H1 (cell line): ENCODE data around the gene KLF9. TPM values are rescaled to one million over a fixed set of nuclear protein-coding genes. Genes with fewer than 3 reads are reported as not detected.

ENCODE experiments used
- ASH2L ChIP-seq: fragments of 200-600, 300-600 bp; sonication (generic); IDR thresholded peaks from one replicate; pipeline ENCODE4 v1.7.1; 2017; ENCODE audit warnings: low read length
- BACH1 ChIP-seq: IDR thresholded peaks from 2 replicates; pipeline ENCODE4 v1.6.1; 2012; ENCODE audit warnings: low read length, improper control_type of control experiment
- BRCA1 ChIP-seq: IDR thresholded peaks from 2 replicates; pipeline ENCODE4 v1.6.1; 2012; ENCODE audit warnings: low read depth, low read length, improper control_type of control experiment
- CTCF ChIP-seq, 3 experiments: IDR thresholded peaks; 1 replicate in 2 of 3; 2 replicates in 1 of 3; pipeline versions ENCODE4 v1.5.1 to v1.6.1; 2011; ENCODE audit warnings: low read length in 3 of 3, mild to moderate bottlenecking in 3 of 3, inconsistent platforms in 2 of 3, low read depth in 1 of 3, moderate library complexity in 1 of 3; ENCODE audit not compliant: insufficient read depth in 1 of 3; ENCODE audit errors: control extremely low read depth in 1 of 3
- EGR1 ChIP-seq: IDR thresholded peaks from 2 replicates; pipeline ENCODE4 v1.6.1; 2011; ENCODE audit warnings: low read depth, low read length, borderline replicate concordance
- EZH2 ChIP-seq: fragments of 200-600 bp; sonication (generic); IDR thresholded peaks from 2 replicates; pipeline ENCODE4 v1.7.1; 2012; ENCODE audit warnings: low read depth, mild to moderate bottlenecking, moderate library complexity, low read length, inconsistent platforms; ENCODE audit not compliant: severe bottlenecking
- JUND ChIP-seq: IDR thresholded peaks from 2 replicates; pipeline ENCODE4 v1.6.1; 2011; ENCODE audit warnings: mild to moderate bottlenecking, improper control_type of control experiment, low read length
- SIX5 ChIP-seq: IDR thresholded peaks from 2 replicates; pipeline ENCODE4 v1.6.1; 2011; ENCODE audit warnings: mild to moderate bottlenecking, low read depth, low read length
- SP4 ChIP-seq: IDR thresholded peaks from 2 replicates; pipeline ENCODE4 v1.6.1; 2012; ENCODE audit warnings: low read length, inconsistent platforms
- TAF1 ChIP-seq: IDR thresholded peaks from 2 replicates; pipeline ENCODE4 v1.6.1; 2011; ENCODE audit warnings: mild to moderate bottlenecking, low read depth, low read length
- polyA plus RNA-seq, 7 experiments: library from polyadenylated mRNA; depleted of rRNA in 3 of 7; stranded (reverse) in 5 of 7; unstranded in 2 of 7; fragments of >200 nt in 5 of 7; fragments of 200-250 nt in 2 of 7; gene quantifications; 1 replicate in 5 of 7; 2 replicates in 1 of 7; 4 replicates in 1 of 7; pipeline versions ENCODE4 v1.2.1 to v1.2.3, GENCODE V29; 2011 to 2013; ENCODE audit warnings: missing spikeins in 2 of 7, mixed read lengths in 2 of 7
- total RNA-seq: library from RNA; stranded (reverse); fragmentation: NEBNext Ultra II Directional; extraction: Animal tissue kit (Norgen Biotek cat#: 25700); gene quantifications from 2 replicates; pipeline ENCODE4 v1.2.1, GENCODE V29; 2021
- TF ChIP-seq, protein P1 (sequence below): fragments of 300-600 bp; sonication (generic); IDR thresholded peaks from 2 replicates; pipeline ENCODE4 v1.7.1; 2012; ENCODE audit warnings: low read length, moderate library complexity, mild to moderate bottlenecking, inconsistent platforms; ENCODE audit not compliant: insufficient replicate concordance

Gene KLF9
- total and polyA plus RNA-seq, 2 of the 8 experiments (the other 6 are each of a cell fraction or from before 2014, with no cell fraction given), result 0.47 to 0.82 TPM

DNA sequence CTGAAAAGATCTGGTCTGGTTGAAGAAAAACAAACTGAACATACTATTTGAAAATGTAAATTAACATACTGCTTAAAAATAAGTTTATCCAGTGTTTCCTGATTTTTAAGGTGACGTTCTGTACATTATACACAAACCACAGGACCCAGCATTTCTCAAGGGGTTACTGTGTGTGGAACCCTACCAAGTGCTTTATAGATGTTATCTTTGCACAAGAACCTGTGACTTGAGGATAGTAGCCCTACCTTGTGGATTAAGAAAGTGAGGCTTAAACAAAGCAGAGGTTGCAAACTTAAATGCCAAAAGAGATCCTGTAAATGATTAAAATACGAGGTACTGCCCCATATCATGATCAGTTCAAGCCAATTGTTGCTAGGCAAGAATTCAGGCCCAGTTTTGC is 4.7 kb downstream of the KLF9 start (continued):
- TF ChIP-seq, protein P1, sequence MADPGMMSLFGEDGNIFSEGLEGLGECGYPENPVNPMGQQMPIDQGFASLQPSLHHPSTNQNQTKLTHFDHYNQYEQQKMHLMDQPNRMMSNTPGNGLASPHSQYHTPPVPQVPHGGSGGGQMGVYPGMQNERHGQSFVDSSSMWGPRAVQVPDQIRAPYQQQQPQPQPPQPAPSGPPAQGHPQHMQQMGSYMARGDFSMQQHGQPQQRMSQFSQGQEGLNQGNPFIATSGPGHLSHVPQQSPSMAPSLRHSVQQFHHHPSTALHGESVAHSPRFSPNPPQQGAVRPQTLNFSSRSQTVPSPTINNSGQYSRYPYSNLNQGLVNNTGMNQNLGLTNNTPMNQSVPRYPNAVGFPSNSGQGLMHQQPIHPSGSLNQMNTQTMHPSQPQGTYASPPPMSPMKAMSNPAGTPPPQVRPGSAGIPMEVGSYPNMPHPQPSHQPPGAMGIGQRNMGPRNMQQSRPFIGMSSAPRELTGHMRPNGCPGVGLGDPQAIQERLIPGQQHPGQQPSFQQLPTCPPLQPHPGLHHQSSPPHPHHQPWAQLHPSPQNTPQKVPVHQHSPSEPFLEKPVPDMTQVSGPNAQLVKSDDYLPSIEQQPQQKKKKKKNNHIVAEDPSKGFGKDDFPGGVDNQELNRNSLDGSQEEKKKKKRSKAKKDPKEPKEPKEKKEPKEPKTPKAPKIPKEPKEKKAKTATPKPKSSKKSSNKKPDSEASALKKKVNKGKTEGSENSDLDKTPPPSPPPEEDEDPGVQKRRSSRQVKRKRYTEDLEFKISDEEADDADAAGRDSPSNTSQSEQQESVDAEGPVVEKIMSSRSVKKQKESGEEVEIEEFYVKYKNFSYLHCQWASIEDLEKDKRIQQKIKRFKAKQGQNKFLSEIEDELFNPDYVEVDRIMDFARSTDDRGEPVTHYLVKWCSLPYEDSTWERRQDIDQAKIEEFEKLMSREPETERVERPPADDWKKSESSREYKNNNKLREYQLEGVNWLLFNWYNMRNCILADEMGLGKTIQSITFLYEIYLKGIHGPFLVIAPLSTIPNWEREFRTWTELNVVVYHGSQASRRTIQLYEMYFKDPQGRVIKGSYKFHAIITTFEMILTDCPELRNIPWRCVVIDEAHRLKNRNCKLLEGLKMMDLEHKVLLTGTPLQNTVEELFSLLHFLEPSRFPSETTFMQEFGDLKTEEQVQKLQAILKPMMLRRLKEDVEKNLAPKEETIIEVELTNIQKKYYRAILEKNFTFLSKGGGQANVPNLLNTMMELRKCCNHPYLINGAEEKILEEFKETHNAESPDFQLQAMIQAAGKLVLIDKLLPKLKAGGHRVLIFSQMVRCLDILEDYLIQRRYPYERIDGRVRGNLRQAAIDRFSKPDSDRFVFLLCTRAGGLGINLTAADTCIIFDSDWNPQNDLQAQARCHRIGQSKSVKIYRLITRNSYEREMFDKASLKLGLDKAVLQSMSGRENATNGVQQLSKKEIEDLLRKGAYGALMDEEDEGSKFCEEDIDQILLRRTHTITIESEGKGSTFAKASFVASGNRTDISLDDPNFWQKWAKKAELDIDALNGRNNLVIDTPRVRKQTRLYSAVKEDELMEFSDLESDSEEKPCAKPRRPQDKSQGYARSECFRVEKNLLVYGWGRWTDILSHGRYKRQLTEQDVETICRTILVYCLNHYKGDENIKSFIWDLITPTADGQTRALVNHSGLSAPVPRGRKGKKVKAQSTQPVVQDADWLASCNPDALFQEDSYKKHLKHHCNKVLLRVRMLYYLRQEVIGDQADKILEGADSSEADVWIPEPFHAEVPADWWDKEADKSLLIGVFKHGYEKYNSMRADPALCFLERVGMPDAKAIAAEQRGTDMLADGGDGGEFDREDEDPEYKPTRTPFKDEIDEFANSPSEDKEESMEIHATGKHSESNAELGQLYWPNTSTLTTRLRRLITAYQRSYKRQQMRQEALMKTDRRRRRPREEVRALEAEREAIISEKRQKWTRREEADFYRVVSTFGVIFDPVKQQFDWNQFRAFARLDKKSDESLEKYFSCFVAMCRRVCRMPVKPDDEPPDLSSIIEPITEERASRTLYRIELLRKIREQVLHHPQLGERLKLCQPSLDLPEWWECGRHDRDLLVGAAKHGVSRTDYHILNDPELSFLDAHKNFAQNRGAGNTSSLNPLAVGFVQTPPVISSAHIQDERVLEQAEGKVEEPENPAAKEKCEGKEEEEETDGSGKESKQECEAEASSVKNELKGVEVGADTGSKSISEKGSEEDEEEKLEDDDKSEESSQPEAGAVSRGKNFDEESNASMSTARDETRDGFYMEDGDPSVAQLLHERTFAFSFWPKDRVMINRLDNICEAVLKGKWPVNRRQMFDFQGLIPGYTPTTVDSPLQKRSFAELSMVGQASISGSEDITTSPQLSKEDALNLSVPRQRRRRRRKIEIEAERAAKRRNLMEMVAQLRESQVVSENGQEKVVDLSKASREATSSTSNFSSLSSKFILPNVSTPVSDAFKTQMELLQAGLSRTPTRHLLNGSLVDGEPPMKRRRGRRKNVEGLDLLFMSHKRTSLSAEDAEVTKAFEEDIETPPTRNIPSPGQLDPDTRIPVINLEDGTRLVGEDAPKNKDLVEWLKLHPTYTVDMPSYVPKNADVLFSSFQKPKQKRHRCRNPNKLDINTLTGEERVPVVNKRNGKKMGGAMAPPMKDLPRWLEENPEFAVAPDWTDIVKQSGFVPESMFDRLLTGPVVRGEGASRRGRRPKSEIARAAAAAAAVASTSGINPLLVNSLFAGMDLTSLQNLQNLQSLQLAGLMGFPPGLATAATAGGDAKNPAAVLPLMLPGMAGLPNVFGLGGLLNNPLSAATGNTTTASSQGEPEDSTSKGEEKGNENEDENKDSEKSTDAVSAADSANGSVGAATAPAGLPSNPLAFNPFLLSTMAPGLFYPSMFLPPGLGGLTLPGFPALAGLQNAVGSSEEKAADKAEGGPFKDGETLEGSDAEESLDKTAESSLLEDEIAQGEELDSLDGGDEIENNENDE, result no peak
- TF ChIP-seq EZH2 (no peak), EGR1 (no peak), ASH2L (no peak), TAF1 (no peak), SIX5 (no peak), BRCA1 (no peak), CTCF (IDR thresholded peaks at IDR 0.05; ENCODE audit: control extremely low read depth in 1 of 3, insufficient read depth in 1 of 3, low read depth in 1 of 3, low read length in 3 of 3) (no peak), JUND (no peak), BACH1 (no peak), SP4 (no peak)
